ENCODE measurements around the gene C11orf68. TPM values are rescaled to one million over a fixed set of nuclear protein-coding genes. Genes with fewer than 3 reads are reported as not detected.
A peak's percentile ranks its signal among the peaks of the same experiment; 100 is the strongest.

Gene C11orf68
- total and polyA plus RNA-seq, 10 donors, result 22.0 to 44.9 (median 33.2) TPM

DNA sequence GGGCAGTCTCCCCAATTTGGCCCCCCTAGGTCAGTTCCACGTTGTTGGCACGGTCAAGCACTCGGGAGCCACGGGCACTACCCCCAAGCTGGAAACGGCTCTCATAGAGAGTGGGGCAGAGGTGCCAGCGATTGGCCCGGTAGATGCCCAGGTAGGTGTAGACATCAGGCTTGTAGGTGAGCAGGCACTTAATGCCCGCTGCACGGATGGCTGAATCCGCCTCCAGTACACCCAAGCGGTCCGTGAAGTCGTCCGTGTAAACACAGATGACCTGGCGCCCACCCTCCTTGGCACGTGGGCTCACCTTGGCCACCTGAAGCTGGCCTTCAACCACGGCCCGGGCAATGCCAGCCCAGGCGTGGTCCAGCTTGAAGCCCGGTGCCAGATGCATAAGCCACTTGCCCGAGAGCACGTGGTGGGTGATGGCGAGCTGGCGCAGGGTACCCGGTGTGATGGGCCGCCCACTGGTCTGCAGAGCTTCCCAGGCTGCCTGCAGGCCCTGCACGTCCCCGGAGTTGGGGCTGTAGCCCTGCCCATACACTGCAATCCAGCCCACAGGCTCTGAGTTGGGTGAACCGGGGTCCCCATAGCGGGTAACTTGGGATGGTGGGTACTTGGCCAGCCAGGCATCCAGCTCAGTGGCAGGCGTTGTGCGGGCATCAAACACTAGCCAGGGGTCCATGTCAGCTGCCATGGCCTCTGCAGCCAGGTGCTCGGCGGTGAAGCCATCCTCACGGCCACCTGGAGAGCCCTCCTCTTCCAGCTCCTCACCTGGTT lies 1.2 kb downstream of the C11orf68 start:
- Histone ChIP-seq H3K4me1 (peaks cover 45 to 82% (median 54%) of the 10 kb centered on the region in 6 donors), H3K36me3 (peaks cover 0 to 37% (median 10%) of the 10 kb centered on the region in 6 donors), H3K4me3 (peak overlapping the region; percentile 85 to 100 (median 96)), H3K9me3 (no peaks in the 10 kb centered on the region), H3K27ac (peak overlapping the region in 7 of 8 donors; percentile 91 to 98 (median 97)), H3K27me3 (replicated peaks in 1 of 7) (no peaks in the 10 kb centered on the region)
- intact Hi-C loops (cut with DNase I; ENCODE audit: low total_unique reads), result no loop called here
- TF ChIP-seq CTCF (IDR thresholded peaks at IDR 0.05 in 8 of 11, conservative IDR thresholded peaks at IDR 0.05 in 3 of 11) (no peak), POLR2A (IDR thresholded peaks at IDR 0.05) (no peak), POLR2AphosphoS5 (IDR thresholded peaks at IDR 0.05) (peak in 1 of 3 donors; percentile 23)
- peak; percentile 85 for DNase-seq
- WGBS, 5 donors, result 75 to 92% (median 87%) methylated on average over 26 to 35 of the region's 35 CpGs

- Histone ChIP-seq H3K9me3 (no peaks in the 10 kb centered on the region), H3K36me3 (peaks cover 0 to 31% (median 5%) of the 10 kb centered on the region in 6 donors), H3K4me1 (peaks cover 45 to 82% (median 58%) of the 10 kb centered on the region in 6 donors), H3K4me3 (peak overlapping the region in 5 of 8 donors; percentile 90 to 100 (median 96)), H3K27ac (peak overlapping the region in 5 of 8 donors; percentile 26 to 98 (median 66)), H3K27me3 (replicated peaks in 1 of 7) (no peaks in the 10 kb centered on the region)
- no peak for TF ChIP-seq CTCF (IDR thresholded peaks at IDR 0.05 in 8 of 11, conservative IDR thresholded peaks at IDR 0.05 in 3 of 11)
- no peak for TF ChIP-seq POLR2AphosphoS5 (IDR thresholded peaks at IDR 0.05)
- no peak for TF ChIP-seq POLR2A (IDR thresholded peaks at IDR 0.05)
- intact Hi-C loops (cut with DNase I; ENCODE audit: low total_unique reads), result no loop called here
- WGBS, 5 donors, result 89 to 100% (median 92%) methylated on average over 3 of the region's 3 CpGs
- DNase-seq, result no peak
Observed at GRCh38 chr11:65917077-65917433, 1.8 kb downstream of the C11orf68 start.

- 69 to 86% (median 79%) methylated on average over 7 of the region's 7 CpGs for WGBS, 5 donors
- Histone ChIP-seq H3K27ac (peak overlapping the region in 6 of 8 donors; percentile 56 to 98 (median 72)), H3K4me3 (peak overlapping the region in 2 of 8 donors; percentile 96 to 100), H3K27me3 (replicated peaks in 1 of 7) (no peaks in the 10 kb centered on the region), H3K36me3 (peaks cover 0 to 24% (median 2%) of the 10 kb centered on the region in 6 donors), H3K9me3 (no peaks in the 10 kb centered on the region), H3K4me1 (peaks cover 47 to 82% (median 64%) of the 10 kb centered on the region in 6 donors)
- TF ChIP-seq CTCF (IDR thresholded peaks at IDR 0.05 in 8 of 11, conservative IDR thresholded peaks at IDR 0.05 in 3 of 11), result no peak
- TF ChIP-seq POLR2AphosphoS5 (IDR thresholded peaks at IDR 0.05), result no peak
- TF ChIP-seq POLR2A (IDR thresholded peaks at IDR 0.05), result no peak
- intact Hi-C loops (cut with DNase I; ENCODE audit: low total_unique reads), result no loop called here
- DNase-seq, result no peak
Observed at GRCh38 chr11:65916391-65916790, 2.5 kb downstream of the C11orf68 start.

DNA sequence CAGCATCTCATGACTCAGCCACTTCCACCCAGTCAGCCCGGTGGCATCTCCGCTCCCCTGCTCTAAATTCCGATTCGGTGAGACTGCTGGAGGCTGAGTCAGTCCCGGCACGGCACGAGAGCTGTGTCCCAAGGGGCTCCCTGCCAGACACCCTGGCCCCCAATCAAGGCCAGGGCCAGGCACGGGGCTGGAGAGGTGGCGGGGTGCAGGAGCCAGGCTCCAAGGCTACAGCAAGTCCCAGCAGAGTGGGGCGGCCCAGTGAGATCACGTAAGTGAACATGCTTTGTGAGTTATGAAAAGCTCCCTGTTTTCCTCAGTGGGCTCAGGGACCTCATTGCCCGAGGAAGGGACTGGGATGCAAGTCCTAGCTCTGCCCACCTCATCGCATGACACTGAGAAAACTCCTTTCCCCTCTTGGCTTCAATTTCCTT lies 3.0 kb downstream of the C11orf68 start:
- intact Hi-C loops (cut with DNase I; ENCODE audit: low total_unique reads), result no loop called here
- TF ChIP-seq POLR2AphosphoS5 (IDR thresholded peaks at IDR 0.05), result peak; percentile 64 to 77 (median 65)
- TF ChIP-seq POLR2A (IDR thresholded peaks at IDR 0.05), result no peak
- no peak for TF ChIP-seq CTCF (IDR thresholded peaks at IDR 0.05 in 8 of 11, conservative IDR thresholded peaks at IDR 0.05 in 3 of 11)
- WGBS, 5 donors, result 26 to 54% (median 32%) methylated on average over 3 to 13 of the region's 13 CpGs
- H3K4me3 ChIP-seq, result peak overlapping the region in 2 of 8 donors; percentile 13 to 15
- H3K4me1 ChIP-seq, result peaks cover 43 to 80% (median 62%) of the 10 kb centered on the region in 6 donors
- no peaks in the 10 kb centered on the region for H3K9me3 ChIP-seq
- H3K36me3 ChIP-seq, result peaks cover 0 to 19% (median 2%) of the 10 kb centered on the region in 6 donors
- no peaks in the 10 kb centered on the region for H3K27me3 ChIP-seq (replicated peaks in 1 of 7)
- DNase-seq, result peak; percentile 84
- H3K27ac ChIP-seq, result peak overlapping the region in 7 of 8 donors; percentile 36 to 98 (median 71)
